NCI-H2171 treated with DMSO at 0.1 percent for 48 hours (cell line): ENCODE measurements around the gene ILDR1.
A peak's percentile ranks its signal among the peaks of the same experiment; 100 is the strongest.
"Not testable (repeated sequence)": the region's sequence is repeated elsewhere in the genome, so short reads cannot be mapped to it uniquely, and the experiment has no call there.

ENCODE experiments used
- DNase-seq: peaks from one replicate; lab custom pipeline; 2025; lab: John Stamatoyannopoulos, UW

Gene ILDR1

DNA sequence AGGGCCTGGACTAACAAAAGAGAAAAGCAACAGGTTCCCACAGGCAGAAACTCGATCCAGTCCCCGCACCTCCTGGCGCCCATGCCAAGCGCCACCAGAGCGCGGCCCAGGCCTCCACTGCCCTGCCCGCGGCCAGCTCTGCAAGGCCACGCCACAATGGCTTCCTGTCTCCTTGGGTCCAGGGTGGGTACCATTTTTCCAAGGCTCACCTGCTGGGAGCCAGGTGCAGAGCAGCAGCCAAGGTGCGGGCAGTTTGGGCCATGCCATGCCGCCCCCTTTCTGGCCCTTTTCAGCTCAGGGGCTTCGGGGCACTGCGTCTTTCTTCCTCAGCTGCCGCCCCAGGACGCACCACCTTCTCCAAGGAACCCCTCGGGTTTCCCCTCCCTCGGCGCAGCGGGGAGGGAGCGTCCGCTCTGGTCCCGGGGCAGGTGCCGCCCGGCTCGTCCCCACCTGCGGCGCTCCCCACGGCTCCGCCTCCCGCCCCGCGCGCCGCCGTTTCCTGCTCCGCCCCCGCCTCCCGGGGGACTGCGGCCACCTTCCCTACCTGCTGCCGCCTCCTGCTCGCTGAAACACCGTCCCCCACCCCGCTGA, at the start of gene ILDR1:
Gene ILDR1 (minus strand): TSS at position 437 of the 591 bp plus-strand sequence. CDS start 170 bp downstream, at position 267.
- peak; percentile 57 for DNase-seq

DNA sequence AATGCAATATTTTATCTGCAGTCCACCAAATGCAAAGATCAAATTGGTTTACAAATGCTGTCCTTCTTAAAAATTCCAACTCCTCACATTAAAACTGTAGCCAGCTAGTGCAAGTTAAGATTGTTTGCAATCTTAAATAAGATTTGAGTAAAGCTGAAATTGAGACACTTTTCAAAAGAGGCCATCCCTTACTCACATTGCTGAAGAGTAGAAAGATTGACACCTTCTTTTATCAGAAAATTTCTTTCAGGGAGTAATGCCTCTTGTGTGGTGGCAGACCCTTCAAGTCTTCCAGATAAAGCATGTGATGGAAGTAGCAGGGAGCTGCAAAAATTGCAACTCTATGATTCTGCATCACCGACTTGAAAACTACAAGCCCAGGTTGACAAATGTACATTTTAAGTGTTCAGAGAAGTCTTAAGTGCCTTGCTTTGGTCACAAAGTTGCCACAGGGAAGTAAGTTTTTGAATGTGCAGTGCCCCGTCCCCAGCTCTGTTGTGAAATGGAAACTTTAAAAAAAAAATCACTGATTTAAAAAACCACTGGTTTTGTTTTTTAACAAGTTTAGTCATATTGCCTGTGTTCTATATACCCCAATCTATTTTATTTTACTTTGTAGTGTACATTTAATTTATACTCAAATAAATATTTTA, 45.7 kb upstream of the ILDR1 start:
- no peak for DNase-seq

DNA sequence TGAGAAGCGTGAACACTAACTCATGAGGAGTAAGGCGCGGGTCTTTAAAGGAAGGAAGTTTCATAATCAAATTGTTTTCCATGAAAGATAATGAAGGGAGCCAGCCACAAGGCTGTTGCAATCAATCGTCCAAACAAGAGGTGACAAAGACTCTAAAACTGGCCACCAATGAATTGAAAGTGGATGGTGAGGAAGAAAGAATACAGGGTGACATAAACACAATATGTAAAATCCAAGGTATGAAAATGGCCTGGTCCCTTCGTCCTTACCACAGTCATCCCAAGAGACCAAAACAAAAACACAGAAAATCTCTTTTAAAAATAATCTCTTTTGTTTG, 45.1 kb upstream of the ILDR1 start:
- no peak for DNase-seq

DNA sequence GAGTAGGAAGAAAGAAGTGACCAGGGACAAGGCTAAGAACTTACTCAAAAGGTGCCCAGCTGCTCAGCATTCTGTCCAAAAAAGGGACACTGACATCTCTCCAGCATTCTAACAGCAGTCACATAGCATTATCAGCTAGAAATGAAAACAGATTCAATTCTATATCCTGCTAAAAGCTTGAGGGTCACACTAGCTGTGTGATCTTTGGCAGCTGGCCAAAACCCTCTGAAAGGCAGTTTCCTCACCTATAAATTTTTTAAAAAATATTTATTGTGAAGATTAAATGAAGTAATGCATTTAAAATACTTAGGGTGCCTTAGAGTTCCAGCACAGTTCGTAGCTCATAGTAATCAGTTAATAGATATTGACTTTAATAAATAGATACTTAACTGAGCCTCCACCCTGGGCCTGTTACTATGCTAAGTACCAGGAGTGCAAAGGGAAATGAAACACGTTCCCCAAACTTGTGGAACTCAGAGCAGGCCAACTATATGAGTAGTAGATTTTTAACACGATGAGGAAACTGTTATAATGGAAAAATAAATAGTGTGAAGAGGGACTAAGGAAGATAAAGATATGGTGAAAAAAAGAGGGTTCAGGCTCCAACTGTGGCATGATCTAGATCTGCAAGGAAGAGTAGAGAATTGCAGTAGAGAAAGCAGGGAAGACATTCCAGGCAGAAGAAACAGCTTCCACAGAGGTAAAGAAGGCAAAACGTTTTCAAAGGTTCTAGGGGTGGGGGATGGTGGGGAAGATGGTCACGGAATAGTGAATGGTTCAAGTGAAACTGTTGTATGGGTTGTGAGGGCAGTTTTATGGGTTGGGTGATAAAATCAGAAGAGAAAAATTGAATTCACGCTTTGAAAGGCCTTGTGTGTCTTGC, 44.5 kb upstream of the ILDR1 start:
- no peak for DNase-seq

DNA sequence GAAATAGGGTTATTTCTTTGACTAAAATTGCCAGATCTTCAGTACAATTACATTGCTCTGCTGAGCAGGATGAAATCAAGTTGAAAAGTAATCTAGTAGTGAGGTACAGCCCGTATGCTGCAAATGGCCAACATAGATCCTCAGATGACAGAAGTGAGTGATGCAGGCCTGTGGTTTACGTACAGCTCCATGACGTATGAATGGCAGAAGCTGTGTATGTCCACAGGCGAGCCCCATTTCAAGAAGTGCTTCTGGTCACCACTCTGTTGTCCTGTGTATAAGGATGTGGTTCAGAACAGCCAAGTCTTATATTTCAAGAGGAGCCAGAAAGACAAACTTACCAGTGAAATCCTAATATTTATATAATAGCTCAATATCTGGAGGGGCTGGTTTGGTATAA, 42.3 kb upstream of the ILDR1 start:
- no peak for DNase-seq

DNA sequence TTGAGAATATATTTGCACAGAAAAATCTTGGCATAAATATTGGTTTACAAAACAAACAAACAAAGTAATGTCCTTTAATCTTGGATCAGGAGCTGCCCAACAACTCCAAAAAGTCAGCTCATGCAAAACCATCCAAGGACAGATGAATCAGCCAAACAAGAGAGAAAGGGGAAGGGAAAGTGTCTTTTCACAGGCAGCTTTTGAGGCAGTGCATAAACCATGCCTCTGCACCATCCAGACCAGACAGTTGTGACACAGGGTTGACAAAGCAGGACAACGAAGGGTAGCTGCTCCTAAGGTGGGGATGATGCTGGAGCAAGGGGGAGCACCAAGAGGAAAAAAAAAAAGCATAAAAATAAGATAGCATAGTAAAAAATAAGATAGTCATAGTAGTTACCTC, 41.9 kb upstream of the ILDR1 start:
- no peak for DNase-seq

DNA sequence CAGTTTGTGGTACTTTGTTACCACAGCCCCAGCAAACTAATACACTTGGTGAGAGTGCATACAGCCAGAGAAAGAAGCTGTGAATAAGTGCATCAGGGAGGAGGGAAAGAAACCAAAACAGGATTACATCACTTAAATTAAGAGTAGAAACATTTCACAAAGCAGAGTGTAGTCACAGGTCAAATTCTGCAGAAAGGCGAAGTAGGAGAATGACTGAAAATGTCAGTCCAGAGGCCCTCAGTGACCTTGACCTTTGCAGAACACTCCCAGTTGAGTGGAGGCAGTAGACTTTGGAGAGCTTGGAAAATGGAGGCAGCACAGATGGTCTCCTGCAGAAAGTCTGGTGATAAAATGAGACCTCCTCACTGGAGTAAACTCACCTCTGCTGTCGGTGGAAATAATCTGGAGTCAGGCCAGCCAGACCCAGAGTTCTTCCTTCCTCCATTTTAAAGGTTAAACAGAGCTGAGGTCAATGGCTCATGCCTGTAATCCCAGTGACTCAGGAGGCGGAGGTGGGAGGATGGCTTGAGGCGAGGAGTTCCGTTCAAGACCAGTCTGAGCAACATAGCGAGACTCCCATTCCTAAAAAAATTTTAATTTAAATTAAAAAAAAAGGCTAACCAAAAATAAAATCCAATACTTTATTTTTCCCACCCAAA, 38.1 kb upstream of the ILDR1 start:
- no peak for DNase-seq

DNA sequence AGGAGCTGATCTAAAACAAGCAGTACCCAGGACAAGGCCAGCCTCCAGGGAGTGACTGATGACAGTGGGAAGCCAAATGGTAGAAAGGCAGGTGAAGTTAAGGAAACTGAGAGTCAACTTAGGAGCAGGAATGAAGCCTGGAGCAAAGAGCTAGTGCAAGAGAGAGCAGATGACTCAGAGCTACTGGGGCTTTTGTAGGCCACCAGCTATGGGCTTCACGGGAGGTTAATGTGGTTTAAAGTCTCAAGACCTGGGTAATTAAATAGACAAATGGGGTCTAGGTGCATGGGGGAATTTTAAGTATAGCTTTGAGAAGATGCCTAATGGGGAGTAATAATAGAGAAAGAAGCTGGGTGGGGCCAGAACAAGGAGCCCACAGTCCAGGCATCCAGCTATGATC, 36.2 kb upstream of the ILDR1 start:
- no peak for DNase-seq

DNA sequence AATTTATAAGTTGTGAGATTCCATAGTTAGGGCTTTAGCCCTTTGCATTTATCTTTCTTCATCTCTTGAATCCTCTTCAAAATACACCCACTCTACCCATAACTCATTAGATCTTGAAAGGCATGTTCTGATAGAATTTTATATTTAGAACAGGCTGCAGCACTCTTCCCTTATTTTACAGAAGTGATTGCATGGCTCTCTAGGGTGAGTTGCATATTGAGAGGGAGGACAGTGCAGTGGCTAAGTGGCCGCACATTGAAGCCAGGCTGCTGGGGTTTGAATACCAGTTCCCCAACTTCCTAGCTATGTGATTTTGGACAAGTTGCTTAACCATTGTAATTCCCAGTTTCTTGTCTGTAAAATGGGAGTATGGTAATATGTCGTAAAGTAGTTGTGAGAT, 35.6 kb upstream of the ILDR1 start:
- no peak for DNase-seq

DNA sequence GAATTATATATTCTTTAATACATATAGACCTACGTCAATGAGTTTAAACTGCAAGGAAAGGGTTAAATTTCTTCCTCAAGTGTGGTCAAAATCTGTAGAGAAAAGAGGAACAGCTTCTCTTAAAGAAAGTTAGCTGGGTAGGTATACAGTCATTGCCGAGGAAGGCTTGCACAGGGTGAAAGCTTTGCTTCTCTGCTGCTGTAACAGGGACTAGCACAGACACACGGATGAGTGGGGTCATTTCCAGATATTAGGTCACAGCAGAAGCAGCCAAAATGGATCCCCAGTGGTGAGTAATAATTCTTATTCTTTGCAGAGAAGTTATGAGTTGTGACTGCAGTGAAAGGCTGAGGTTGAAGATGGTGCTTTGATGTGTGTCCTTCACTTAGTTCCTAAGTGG, 33.2 kb upstream of the ILDR1 start, which contains the start of gene CD86:
Gene CD86 (plus strand): TSS at position 148 of the 400 bp plus-strand sequence. CDS start 128 bp downstream, at position 276.
- no peak for DNase-seq

DNA sequence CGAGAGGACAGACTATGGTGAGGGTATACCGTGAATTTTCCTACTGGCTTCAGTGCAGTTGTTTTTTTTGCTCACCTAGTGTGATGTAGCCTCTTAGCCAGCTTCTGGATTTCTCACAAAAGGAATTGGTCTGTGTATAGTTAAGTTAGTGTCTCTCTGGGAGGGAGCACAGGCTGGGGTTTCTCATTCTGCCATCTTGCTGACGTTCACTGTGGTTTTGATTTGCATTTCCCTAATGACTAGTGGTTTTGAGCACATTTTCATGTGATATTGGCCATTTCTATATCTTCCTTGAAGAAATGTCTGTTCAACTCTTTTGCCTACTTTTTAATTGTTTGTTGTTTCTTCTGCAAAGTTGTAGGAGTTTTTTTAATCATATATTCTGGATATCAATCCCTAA, 30.9 kb upstream of the ILDR1 start:
- DNase-seq = no peak

DNA sequence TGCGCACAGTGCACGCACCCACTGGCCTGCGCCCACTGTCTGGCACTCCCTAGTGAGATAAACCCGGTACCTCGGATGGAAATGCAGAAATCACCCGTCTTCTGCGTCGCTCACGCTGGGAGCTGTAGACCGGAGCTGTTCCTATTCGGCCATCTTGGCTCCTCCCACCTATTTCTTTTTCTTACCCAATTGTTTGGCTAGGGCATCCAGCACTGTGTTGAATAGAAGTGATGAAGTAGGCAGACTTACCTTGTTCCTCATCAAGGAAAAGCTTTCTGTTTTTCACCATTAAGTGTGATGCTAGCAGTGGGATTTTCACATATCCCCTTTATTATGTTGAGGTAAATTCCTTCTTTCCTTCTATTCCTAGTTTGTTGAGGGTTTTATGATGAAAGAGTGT, 25.7 kb upstream of the ILDR1 start:
- DNase-seq = not testable (repeated sequence)

DNA sequence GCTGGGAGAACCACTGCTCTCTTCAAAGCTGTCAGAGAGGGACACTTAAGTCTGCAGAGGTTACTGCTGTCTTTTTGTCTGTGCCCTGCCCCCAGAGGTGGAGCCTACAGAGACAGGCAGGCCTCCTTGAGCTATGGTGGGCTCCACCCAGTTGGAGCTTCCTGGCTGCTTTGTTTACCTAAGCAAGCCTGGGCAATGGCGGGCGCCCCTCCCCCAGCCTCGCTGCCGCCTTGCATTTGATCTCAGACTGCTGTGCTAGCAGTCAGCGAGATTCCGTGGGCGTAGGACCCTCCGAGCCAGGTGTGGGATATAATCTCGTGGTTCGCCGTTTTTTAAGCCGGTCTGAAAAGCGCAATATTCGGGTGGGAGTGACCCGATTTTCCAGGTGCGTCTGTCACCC, 25.2 kb upstream of the ILDR1 start:
- not testable (repeated sequence) for DNase-seq

DNA sequence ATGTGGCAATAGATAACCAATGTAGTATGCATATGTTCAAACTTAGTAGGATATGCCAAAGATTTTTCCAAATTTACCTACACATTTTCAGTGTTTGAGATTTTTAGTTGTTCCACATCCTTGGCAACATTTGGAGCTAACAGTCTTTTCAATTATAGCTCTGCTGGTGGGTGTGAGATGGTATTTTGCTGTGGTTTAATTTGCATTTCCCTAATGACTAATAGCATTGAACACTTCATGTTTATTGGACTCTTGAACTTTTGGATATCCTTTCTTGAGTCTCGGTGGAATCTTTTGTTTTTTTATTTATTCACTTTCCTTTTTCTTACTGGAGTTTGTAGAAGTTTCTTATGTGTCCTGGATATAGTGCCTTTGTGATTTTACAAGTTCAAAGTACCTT, 11.0 kb upstream of the ILDR1 start:
- no peak for DNase-seq

DNA sequence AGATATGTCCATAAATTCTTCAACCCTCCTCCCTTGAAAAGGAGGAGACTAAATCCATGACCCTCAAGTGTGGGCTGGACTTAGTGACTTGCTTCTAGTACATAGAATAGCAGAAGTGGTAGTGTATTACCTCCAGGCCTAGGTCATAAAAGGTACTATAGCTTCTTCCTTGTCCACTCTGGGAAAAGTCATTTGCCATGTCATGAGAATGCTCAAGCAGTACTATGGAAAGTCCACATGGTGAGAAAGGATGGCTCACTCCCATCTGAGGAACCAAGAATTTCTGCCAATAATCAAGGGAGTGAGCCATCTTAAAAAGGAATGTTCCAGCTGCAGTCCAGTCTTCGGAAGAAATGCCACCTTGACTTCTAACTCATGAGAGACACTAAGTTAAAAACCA, 10.5 kb upstream of the ILDR1 start:
- DNase-seq = no peak

DNA sequence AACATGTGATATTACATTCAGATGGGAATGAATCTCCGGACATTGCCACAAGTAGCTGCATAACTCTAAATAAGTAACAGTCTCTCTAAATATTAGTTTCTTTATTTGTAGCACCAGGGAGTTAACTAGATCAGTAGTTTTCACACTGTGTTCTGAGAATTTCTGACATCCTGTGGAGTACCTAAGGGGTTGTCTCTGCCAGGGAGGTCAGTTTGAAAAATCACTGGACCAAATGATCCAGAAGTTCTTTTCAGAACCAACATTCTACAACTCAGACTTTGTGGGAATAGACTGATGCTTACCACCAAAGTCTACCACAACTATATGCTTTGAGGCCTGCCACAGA, 9.0 kb upstream of the ILDR1 start:
- DNase-seq = no peak

DNA sequence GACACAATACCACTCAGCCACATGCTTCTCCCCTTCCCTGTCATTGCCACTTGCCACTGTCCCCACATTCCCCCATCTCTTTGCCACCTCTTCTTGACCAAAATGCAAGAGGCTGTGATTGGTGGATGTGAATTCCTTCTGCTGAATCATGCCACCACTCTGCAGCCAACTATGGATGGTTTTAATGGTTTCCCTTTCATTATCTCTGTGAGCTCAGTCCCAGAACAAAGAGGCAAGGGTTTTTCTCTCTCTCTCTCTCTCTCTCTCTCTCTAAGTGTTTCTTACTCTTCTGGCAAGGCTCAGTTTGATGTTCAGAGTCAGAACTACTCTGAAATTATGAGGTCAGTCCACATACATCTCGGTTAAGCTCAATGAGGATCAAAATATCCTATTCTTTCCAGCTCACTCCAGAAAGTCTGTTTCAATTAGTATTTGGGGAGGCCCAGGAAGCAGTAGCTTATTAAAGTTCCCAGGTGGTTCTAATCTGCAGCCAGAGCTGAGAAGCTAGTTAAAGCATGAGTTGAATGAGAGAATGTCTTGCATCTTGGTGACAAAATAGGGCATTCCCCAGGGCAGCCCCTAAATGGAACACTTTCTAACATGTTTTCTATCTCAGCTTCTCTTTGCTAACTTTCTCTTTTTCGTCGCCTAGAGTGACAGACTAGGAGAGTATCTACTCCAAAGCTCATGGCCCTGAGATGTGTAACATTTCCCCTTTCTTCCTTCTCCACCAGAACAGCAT, 8.5 kb upstream of the ILDR1 start:
- DNase-seq = no peak

DNA sequence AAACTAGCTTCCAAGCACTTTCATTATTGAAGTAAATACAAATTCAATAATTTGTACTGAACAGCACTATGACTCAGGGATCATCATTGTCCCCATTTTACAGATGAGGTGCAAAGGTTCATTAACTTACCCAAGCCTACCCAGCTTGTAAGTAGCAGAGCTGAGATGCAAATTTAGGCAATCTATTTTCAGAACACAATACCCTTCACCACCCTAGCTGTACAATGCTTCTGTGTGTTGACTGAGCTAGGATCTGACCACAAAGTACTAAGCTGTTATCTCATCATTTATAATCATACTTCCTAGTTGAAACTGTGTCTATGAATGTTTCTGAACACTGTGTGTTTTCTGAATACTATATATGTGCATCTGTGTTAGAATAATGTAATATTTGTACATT, 3.2 kb upstream of the ILDR1 start:
- no peak for DNase-seq

DNA sequence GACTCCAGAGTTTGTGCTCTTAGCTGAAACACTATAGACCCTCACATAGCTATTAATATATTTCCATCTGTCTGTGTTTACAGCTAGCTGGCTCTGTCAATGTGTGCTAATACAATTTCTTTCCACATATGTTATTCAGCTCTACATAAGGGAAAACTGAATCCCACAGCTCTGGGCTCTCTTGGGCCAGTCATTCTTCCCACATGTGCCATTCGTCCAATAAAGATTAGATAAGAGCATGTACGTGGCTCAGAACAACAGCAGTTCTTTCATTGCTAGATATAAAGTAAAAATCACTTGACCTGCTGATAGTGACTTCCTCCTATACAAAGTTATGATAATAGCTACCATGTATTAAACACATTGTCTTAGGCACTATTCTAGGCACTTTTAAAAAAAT, 2.8 kb upstream of the ILDR1 start:
- DNase-seq = peak; percentile 44

DNA sequence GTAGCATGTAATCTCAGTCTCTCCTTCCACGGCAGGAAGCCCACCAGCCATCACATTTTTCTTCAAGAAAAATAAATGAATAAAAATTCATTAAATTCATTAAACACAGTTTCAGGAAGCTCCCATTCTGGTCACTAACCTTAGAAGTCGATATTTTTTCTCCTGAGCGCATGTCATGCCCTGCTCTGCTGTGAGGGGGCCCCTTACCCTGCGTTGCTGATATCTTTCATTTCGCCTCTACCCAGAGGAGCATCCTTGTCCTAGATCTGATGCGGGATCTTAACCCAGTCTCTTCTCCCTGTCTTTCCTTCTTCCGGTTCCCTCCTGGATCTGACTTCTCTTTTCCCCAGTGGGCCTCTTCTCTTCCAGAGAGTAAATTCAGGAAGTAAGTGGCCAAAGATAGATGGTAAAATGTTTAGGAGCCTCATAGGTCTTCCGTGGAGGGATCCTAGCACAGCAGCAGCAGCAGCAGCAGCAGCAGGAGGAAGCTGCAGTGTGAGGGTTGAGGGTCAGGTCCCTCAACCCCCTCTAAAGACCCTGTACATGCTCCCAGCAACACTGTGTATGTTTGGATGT, 1.4 kb upstream of the ILDR1 start:
- no peak for DNase-seq

DNA sequence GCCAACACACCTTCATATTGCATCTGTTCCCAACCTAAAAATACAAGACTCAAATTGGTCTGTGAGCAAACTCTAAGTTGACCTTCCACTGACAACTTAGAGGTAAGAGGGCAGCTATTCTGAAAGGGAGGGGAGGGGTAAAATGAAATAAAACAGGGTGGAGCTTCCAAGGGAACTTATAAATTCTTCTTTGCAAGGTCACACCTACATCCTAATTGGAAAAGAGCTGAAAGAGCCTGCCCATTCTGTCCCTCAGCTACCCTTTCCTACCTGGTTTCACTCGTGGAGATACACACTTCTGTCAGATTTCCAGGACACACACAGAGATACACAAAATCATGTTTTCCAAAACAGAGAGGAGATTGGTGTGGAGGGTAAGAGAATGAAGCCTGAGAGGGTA, 1.0 kb downstream of the ILDR1 start:
- DNase-seq = no peak

DNA sequence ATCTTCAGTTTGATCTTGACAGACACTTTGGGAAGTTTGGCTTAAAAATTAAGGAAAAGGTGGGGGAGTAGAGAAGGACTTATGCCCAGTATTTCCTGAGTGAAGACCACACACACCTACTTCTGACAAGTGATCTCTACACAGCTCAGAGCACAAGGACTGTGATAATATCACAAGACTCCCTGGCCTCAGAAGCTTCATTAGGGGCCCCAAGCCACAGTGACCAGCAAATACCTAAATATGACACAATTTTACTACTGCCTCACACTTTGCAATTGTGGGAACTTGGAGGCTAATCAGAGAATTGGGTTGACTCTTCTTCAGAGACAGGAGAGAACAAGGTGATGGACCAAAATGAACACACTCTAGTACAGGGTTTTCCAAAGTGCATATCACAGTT, 2.6 kb downstream of the ILDR1 start:
- no peak for DNase-seq
